GM21786 (cell line): ENCODE data around the gene MYRF.
A peak's percentile ranks its signal among the peaks of the same experiment; 100 is the strongest.

Experiments
- ATAC-seq: cut with Tn5 transposase; IDR thresholded peaks from one replicate; pipeline ENCODE4 v1.9.1; 2021; ENCODE audit not compliant: unreplicated experiment

MYRF gene

DNA sequence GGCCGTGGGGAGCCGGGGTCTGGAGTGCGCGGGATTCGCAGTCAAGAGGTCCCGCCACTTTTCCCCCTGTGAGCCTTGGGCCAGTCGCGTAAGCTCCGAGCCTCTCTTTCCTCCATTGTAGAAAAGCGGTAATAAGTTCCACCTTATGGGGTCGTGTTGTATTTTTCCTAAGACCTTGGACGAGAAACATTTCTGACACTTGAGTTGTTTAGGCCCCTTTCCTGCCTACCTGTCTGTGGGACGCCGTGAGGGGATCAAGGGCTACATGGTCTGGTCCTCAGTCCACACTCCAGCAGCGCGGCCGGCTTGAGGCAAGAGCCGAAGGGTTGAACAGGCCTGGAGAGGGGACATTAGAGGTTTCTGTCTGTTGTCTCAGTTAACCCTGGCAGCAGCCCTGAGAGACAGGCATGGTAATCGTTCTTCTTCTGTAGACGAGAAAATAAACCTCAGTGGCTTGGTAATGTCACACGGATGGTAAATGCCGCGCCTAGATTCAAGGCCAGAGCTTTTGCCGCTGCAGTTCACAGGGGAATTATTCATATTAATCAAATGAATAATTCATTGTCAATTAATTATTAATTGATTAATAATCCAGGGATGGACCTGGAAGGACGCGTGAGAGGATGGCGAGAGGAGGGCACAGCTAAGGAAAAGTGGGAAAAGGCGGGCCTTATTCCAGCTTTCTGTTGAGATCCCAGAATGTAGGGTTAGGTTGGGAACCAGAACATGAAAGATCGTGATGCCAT is 40.8 kb downstream of the MYRF start:
- ATAC-seq = no peak

DNA sequence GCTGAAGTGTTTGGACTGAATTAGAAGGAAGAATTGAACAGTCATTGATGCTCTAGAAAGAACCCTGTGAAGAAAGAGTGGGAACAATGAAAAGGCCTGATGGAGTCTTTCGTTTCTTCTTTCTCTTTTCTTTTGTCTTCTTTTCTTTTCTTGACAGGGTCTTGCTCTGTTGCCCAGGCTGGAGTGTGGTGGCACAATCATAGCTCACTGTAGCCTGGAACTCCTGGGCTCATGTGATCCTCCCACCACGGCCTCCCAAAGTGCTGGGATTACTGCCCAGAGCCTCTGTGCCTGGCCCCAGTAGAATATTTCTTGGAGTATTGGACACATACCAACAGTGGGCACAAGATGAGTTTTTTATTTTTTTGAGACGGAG is 41.4 kb downstream of the MYRF start:
- ATAC-seq = no peak

DNA sequence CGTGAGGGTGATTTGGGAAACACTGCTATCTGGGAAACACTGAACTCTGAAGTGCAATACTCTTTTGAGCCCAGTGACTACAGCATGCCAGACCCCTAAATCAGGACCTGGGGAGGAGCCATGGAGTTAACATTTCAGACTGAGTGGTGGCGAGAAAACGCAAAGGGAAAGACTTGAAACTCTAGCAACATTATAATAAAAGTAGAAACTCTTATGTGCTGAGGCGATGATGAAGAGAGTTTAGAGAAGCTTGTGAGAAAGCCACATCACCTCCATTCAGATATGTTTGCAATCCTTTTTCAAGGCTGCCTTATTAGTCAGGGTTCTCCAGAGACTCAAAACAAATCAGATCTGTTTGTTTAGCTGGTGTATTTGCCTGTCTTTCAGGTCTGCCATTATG is 42.1 kb downstream of the MYRF start:
- ATAC-seq = no peak

DNA sequence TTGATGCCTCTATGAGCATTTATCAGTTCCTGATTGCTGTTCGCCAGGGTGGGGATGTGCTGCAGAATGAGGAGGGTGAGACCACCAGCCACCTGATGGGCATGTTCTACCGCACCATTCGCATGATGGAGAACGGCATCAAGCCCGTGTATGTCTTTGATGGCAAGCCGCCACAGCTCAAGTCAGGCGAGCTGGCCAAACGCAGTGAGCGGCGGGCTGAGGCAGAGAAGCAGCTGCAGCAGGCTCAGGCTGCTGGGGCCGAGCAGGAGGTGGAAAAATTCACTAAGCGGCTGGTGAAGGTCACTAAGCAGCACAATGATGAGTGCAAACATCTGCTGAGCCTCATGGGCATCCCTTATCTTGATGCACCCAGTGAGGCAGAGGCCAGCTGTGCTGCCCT is 43.0 kb downstream of the MYRF start:
- no peak for ATAC-seq

DNA sequence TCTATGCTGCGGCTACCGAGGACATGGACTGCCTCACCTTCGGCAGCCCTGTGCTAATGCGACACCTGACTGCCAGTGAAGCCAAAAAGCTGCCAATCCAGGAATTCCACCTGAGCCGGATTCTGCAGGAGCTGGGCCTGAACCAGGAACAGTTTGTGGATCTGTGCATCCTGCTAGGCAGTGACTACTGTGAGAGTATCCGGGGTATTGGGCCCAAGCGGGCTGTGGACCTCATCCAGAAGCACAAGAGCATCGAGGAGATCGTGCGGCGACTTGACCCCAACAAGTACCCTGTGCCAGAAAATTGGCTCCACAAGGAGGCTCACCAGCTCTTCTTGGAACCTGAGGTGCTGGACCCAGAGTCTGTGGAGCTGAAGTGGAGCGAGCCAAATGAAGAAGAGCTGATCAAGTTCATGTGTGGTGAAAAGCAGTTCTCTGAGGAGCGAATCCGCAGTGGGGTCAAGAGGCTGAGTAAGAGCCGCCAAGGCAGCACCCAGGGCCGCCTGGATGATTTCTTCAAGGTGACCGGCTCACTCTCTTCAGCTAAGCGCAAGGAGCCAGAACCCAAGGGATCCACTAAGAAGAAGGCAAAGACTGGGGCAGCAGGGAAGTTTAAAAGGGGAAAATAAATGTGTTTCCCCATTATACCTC is 43.6 kb downstream of the MYRF start:
- no peak for ATAC-seq

DNA sequence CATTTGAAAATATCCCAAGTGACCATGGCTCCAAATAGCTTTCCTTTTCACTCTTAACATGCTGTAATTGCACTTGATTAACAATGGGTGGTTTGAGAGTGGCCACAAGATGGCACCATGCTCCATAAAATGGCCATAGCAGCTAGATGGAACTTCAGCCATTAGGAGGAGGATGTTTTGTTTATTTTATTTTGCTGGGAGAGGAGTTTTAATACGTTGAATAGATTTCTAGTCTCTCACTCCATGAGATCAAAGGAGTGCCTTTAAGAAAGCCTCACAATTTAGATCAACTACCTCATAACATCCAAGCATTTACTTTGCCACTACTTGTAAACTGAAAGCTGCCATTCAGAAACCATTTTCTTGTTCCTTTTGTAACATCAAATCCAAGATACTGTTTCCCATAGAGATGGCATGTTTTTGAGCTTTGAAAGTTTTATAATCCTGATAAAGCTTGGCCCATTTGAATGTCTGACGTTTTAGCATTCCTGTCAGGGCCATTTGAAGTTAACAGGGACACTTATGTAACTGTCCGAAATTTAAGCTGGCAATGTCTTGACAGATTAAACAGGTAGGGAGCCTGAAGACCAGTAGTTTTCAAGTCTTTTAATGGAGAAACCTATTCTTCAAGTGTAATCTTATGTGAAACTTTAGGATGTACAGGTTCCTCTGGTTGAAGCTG is 45.0 kb downstream of the MYRF start:
- no peak for ATAC-seq

DNA sequence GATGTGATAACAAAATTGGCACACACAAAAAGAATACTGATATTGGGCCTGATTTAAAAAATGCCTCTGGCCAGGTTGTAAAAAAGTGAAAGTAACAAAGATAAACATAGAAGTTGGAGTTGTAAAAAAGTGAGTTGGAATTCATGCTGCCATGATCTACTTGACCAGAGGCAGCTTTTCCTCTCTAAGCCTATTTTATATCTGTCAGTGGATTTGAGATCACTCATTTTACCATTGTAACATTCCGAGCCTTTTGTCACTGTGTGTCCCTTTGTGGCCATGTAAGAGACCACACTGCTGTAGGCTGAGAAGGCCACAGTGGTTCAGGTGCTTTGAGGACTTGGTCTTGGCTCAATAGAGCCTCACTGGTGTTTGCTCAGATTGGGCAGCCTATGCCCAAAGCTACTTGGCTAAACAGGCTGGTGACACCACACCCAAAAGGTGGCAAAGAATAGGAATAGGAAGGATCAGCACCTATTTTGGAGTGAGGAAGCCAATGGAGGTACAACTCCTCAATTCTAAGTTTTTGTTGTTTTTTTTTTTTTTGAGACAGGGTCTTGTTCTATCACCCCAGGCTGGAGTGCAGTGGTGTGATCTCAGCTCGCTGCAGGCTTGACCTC is 47.3 kb downstream of the MYRF start:
- no peak for ATAC-seq

DNA sequence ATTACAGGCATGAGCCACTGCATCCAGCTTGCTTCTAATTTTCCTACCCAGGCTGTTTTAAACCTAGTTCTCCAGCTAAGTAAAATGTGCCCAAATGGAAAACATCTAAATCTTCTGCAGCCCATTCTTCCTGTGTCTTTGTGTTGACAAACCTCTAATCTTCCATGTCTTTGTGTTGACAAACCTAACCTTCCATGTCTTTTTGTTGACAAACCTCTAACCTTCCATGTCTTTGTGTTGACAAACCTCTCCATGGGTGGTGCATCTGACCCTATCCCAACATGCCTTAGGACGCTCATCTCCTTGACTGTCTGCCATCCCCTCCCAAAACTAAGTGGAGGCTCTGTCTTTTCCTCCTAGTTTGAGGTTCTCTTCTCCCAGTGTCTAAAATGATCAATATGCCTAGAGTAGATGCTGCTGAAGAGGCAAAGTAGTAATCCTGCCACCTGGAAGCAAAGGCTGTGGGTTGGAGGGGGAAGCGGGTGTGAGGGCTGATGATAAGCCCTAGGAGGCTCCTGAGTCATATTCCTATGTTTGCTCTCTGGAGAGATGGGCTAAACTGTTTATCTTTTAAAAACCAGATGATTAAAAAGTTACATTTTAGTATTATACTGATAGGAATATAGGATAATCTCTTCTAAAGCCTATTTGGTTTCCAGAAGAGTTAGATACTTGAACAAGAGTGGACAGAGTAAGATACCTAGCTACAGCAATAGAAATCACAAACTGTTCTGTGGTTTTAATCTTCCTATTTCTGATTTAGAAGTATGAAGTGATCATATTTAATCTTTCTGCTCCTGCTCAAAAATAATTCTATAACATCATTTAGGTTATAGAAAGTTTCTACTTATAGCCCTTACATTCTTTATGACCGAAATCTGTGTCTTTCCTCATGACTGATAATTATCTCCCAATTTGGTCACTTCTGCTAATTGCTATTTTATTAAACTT is 48.2 kb downstream of the MYRF start:
- ATAC-seq = no peak

DNA sequence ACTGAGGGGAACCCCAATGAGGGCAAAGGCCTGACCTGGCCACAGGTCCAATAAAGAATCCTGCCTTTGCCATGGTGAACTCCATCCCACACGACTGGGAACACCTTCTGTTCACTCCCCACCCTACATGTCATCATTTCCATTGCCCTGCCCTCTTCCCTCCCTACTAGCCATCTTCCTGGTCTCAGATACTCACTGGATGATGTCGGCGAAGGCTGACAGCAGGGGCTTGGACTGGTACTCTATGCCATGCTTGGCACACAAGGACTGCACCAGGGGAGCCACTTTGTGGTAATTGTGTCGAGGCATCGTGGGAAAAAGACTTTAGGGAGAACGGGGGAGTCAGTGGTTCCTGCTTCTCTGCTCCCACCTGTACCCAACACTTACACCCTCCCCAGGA is 50.2 kb downstream of the MYRF start:
- ATAC-seq = no peak

DNA sequence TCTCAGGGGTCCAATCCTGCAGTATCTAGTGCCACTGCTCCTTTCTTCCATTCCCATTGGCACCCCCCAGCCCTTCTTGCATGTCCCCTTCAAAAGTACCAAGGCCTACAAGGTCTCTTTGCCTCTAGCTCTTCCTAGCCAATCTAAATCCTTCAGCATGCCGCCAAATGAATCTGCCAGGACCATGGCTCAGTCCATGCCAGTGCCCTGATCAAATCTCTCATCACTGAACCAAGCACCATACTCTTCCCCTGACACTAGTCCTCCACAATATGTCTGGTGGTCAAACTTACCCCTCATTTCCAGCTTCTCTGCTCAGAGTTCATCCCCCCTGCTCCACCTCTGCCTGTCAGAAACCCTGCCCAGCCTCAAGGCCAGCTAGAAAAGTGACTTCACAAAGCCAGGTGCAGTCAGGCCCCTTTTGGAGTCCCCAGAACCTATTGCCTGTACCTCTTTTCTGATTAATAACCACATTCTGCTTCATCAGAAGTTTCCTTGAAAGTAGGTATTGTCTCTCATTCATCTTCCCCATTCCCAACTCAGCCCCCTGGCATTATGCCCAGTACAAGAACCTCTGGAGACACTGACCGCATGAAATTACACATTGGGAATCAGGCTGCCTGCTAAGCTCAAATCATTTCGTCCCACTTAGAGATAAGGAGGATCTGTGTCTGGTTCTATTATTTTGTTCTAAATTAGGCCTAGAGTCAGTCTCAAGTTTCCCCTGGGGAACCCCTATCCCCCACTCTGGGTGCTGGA is 51.6 kb downstream of the MYRF start:
- ATAC-seq = no peak

DNA sequence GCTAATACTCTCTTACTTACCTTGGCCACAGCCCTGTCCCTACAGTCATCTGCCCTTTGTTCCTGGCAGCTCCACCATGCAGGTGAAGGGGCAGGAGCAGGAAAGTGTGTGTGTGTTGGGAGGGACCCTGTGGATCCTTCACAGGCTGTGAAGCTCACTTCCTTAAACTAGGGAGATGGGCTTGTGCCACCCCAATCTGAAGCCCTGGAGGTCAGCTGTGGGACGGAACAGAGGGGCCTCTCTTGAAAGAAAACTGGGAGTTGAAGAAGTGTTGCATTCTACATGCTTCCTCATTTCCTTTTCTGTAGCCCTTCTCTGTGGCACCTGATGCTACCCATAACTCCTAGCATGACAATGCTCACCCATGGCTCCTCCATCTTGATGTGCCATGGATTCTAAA is 52.7 kb downstream of the MYRF start:
- ATAC-seq = no peak

DNA sequence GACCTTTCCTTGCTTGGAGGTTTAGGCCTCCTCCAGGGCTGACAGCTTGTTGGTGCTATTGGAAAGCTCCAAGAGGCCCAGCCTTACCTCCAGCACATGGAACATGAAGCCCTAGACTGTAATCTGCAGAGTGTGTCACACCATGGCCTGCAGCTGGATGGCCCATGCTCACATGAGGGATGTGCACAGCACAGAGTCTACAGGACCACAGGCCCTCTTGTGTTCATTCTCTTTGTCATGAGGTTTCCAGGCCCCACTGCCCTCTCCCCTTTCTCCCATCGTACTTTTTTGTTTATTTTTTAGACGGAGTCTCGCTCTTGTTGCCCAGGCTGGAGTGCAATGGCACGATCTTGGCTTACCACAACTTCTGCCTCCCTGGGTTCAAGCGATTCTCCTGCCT is 54.3 kb downstream of the MYRF start:
- no peak for ATAC-seq

DNA sequence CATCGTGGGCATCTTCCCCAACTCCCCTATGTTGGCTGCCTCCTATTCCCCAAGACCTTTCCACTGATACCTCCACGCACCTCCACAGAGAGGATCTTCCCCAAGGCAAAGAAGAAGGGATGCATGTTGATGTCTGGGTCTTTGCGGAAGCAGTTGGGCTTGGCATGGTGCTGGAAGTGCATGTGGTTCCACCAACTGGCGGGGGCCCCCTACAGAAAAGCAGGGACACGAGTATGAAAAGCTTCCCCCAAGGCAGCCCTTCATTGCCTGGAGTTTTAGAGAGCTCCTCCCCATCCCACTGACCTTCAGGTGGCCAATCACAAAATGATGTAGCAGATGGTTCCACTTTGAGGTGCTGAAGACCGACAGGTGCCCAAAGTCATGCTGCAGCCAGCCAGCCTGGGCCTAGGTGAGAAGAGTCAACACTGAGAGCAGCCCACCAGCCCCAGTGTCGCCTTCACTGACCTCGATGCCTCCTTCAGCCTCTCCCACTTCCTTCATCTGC is 58.3 kb downstream of the MYRF start:
- ATAC-seq = no peak

DNA sequence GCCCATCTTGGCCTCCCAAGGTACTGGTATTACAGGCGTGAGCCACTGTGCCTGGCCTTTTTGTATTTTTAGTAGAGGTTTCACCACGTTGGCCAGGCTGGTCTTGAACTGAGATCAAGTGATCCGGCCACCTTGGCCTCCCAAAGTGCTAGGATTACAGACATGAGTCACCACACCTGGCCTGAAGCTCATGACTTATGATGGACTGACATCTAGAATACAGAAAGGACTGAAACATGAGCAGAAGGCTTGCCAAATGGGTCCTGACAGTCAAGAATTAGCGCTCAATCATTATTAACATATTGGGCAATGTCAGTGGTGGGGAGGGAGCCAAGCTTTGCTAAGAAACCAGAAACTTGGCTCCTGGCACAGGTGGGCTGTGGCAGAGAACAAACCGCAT is 59.4 kb downstream of the MYRF start:
- ATAC-seq = no peak

DNA sequence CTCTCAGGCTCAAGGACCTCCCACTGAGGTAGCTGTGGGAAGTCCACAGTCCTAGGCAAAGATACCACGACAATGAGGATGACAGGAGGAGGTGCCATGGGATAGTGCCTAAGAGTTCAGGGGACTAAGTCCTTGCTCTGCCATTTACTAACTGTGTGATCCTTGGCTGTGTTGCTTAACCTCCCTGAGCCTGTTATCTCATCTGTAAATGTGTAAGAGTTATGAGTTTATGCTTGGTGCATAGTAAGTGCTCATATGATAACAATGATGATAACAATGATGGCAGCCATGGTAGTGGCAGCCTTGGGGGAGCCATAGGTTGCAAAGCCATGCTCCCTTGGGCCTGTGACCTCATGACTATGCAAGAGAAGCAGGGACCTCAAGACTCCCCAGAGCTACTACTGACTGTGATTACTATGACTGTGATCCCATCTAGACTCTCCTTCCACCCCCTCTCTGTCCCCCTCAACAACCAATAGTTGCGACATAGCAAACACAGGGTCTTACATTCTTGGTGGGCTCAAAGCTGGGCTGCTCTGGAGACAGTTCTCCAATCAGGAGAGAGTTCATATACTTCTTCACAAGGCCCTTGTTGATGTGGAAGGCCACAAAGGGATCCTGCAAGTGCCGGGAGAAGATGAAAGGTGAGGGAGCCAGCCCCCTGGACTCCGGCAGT is 60.4 kb downstream of the MYRF start:
- no peak for ATAC-seq

DNA sequence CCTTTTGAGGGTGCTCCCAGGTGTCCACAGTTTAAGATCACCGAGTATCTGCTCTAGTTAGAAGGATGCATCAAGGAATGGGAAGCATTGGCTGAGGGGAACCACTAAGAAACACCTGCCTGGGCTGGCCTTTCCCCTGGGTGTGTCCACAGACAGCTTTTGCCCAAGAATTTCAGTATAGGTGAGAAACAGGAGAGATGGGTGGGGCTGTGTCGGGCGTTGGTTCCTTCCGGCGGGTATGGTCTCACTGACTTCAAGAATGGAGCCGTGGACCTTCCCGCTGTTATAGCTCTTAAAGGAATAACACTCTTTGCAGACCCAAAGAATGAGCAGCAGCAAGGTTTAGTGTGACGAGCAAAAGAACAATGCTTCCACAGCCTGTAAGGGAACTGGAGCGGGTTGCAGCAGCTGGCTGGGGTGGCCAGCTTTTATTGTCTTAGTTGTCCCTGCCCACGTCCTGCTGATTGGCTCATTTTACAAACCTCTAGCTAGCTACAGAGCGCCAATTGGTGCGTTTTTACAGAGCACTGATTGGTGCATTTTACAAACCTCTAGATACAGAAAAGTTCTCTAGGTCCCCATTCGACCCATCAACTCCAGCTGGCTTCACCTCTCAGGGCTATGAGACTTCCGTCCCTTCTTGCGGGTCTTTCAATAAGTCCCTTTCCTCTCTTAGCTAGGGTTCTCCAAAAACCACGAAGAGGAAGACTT is 62.0 kb downstream of the MYRF start:
- no peak for ATAC-seq

DNA sequence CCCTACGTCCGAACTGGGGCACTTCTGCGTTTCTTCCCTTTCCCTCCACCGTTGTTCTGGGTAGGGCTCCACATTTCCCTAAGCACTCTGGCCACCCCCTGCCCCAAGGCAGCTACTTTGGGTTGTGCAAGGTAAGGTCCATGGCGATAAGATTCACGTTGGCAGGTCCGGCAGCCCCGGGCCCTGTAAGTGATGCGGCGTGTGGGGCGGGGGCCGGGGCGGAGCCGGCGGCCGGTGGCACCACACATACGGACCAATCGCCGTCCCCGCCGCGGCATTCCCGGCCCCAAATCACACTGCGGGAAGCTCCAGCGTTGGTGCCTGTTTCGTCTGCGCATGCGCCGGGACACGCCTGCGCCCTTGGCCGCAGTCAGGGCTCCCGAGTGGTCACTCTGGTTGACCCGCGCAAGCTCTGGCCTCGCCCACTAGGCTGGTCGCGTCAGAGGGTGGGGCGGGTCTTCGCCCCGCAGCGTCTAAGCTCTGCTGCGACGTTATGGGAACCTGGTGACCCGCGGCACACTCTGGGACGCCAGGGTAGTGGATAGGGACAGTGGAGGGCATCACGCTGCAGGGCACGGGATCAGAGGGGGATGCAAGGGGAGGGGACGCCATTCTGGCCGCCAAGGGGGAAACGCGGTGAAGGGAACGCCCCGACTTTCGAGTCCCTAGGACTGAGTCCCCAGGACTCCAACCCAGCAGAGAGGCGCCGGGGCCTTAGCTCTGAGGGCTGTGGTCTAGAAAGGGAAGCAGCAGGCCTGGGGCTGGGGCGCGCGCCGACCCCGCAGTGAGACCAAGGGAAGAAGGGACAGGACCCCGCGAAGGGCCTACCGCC is 62.7 kb downstream of the MYRF start:
- peak; percentile 48 for ATAC-seq
